OCI-LY1 (cell line): ENCODE data around the gene ZNF555.

ENCODE experiments used
- EZH2 ChIP-seq: fragments of 200-600 bp; sonication (generic), shearing (Covaris generic); IDR thresholded peaks from 2 replicates; pipeline ENCODE4 v1.8.0; 2017; ENCODE audit warnings: borderline replicate concordance, mixed run types, mild to moderate bottlenecking, antibody characterized with exemption, low read length, moderate library complexity, mixed read lengths
- TF ChIP-seq, protein P1 (sequence below): fragments of 200-600 bp; sonication (generic), shearing (Covaris generic); IDR thresholded peaks from 2 replicates; pipeline ENCODE4 v1.5.1; 2017; ENCODE audit warnings: mild to moderate bottlenecking, antibody characterized with exemption, low read length, moderate library complexity, mixed read lengths

- TF ChIP-seq EZH2, result no peak
- TF ChIP-seq, protein P1, sequence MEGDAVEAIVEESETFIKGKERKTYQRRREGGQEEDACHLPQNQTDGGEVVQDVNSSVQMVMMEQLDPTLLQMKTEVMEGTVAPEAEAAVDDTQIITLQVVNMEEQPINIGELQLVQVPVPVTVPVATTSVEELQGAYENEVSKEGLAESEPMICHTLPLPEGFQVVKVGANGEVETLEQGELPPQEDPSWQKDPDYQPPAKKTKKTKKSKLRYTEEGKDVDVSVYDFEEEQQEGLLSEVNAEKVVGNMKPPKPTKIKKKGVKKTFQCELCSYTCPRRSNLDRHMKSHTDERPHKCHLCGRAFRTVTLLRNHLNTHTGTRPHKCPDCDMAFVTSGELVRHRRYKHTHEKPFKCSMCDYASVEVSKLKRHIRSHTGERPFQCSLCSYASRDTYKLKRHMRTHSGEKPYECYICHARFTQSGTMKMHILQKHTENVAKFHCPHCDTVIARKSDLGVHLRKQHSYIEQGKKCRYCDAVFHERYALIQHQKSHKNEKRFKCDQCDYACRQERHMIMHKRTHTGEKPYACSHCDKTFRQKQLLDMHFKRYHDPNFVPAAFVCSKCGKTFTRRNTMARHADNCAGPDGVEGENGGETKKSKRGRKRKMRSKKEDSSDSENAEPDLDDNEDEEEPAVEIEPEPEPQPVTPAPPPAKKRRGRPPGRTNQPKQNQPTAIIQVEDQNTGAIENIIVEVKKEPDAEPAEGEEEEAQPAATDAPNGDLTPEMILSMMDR, result no peak
Measured at GRCh38 chr19:2827840-2828489, 13.3 kb upstream of the ZNF555 start.
